IPS DF 4.7 (cell line): ENCODE measurements around the gene KIF3A.
A peak's percentile ranks its signal among the peaks of the same experiment; 100 is the strongest.

Source experiments
- DNase-seq: peaks from one replicate; pipeline ENCODE4 v3.0.0-alpha.2; 2013; ENCODE audit warnings: low spot score; ENCODE audit errors: extremely low read depth

KIF3A gene

DNA sequence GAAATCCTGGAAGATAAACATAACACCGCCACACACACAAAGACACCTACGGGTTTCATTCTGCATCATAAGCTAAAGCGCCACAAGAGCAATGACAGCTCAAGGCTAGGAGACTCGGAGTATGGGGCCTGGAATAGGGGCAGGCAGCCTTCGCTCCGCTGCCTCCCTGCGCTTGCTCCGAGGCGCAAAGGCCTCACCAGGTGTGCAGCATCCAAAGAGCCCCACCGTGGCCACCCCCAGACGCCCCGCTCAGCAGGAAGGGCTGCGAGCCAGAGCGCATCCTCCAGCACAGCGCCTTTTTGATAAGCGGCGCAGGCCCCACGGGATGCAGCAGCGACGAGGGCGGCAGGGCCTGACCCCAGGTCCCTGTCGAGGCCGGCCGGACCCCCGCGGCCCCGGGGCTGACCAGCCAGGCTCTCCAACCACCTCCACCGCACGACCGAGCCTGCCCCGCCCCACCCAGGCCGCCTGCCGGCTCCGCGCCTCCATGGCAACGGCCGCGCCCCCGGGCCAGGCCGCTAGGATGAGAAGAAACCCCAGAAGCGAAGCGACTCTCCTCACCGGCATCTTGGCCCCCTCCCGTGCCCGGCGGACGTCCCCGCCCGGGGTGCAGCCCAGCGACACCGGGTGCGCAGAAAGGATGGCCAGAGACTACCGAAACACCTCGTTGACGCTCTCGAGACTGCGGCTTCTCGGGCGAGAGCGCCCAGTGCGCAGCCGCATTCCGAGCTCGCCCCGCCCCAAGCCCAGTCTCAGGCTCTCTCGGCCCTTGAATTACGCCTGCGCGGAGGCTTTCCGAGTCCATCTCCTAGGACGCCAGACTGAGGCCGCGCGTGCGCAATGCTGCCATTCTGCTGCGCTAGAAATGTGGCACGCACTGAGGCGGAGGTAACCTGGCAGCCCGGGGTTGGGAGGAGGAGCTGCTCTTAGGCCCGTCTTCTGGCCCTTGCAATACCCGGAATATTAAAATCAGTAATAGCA is at the start of gene KIF3A:
TSS of gene KIF3A (minus strand) at position 694 of the 981 bp plus-strand sequence. CDS start at position 567, 127 bp downstream.
- DNase-seq = peak; percentile 90

DNA sequence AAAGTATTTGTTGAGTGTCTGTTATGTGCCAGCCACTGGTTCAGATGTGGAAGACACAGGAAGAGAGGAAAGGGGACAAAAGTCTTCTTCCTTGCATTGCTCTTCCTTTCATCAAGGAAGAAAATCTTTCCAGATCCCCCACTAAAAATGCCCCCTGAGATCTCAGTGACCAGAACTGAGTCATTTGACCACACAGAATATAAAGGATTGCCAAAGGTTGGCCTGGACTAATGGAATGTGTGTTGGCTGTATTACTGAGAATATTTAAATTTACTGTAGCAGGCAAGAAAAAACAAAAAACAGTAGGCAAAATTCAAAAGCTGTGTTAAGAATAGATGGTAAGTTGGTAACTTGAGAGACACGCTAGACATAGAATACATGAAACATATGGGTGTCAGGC is 49.7 kb upstream of the KIF3A start:
- DNase-seq = no peak

DNA sequence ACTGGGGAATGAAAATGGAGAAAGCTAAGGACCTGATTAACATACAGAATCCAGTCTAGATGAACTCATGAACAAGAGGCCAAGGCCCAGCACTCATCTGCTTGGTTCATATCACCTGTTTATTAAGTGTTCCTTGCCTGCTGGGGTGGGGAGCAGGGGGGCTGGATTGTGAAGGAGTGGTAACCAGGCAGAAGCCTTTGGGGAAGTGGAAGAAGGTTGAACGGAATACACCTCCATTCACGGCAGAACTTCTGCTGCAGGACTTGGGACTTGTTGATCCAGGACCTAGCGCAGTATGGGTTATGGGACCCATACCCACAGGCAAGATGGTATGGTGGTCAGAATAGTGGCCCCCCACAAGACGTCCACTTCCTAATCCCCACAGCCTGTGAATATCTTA is 48.5 kb upstream of the KIF3A start:
- DNase-seq = no peak

DNA sequence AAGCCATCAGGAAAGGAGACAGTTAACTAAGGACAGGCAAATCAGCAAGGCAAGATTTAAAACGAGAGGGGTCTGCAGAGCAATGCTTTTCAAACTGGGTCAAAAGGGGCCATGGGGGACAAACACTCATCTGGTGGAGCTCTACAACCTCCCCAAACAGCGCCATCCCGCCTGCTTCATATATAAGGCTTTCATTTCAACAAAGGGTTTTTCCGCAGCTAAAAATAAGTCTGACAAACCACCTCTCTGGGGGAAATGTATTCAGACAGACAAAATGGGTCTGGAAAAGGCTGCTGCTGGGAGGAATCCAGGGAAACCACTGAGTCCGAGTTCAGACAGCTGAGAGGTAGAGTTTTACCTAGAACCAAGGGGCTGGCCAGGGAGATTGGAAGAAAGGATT is 48.0 kb upstream of the KIF3A start:
- DNase-seq = no peak

DNA sequence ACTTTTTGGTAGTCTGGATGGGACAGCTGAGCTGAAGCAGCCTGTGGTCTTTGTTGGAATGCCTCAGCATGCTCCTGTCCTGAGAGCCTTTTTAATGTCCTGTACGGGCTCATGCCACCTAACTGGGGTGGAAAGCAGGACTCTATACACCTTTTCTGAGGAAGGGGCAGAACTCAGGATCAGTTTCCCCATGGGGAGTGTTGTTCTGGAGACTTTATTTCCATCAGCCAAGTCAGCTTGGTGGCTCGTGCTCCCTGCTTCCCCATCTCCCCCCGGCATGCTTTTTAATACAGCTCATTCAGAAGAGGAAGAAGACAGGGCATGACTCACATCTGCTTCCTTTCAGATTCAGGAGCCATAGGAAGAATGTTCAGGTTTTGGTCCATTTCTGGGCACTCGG is 44.8 kb upstream of the KIF3A start:
- DNase-seq = no peak

DNA sequence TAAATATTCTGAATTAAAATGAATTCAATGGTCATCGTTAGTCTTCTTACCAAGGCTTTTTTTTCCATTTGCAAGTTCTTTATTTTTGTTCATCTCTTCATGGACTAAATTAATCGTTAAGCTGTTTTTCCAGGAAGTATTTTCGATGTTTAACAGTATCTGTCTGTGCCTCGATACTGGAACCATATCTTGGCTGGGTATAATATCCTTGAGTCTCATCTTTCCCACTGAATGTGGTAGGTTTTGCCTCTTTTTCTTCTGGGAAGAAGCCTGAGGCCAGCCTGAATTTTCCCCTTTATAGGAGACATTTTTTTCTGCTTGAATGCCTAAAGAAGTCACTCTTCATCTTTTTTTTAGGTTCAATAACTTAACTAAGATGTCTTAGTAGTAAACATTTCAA is 43.7 kb upstream of the KIF3A start:
- DNase-seq = no peak

DNA sequence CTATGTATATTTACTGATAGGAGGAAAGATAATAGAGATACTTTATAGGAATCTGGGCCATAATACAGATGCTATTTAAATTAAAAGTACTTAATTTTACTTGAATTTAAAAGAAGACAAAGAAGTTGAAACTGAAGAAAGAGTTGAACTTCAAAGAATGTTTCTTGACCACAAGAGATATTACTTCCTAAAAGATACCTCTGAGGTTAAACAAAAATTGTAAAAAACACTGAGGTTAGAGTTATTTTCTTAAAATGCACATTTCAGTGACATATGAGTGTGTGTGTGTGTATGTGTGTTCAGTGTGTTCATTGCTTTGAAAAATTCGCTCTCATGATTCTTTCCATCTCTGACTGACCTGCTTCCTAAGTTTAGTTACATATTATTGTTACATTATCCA is 43.2 kb upstream of the KIF3A start:
- no peak for DNase-seq

DNA sequence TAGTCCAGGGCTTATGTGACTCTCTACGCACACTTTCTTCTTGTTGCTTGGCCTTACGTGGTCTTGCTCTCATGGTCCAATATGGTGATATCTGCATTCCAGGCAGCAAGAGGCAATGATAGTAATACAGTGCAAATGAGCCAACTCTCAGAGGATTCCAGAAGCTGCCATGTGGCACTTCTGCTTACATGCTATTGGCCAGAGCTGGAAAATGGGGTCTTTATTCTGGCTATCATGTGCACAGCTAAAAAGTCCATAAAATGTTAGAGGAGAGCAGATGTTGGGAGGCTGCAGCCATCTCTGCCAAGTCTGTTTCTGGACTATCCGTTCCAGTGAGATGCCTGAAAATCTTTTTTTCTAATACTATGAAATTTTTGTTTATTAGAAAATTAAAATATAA is 42.6 kb upstream of the KIF3A start:
- no peak for DNase-seq

DNA sequence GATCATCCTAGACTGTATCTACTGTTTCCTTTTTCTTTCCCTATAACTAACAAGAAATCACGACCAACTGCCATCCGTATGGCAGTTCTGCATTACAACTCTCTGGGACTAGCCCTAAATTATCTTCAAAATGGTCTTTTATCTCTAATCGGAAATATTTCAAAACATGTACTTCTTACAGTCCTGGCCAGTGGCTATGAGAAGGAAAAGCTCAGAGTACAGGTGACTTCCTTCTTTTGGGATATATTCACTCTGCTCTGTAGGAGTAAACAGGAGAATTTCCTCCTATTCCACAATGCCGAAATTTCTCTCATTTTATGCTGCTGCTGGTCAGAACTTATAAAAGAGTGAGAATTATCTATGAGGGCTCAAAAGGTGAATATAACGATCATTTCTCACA is 41.5 kb upstream of the KIF3A start:
- no peak for DNase-seq

DNA sequence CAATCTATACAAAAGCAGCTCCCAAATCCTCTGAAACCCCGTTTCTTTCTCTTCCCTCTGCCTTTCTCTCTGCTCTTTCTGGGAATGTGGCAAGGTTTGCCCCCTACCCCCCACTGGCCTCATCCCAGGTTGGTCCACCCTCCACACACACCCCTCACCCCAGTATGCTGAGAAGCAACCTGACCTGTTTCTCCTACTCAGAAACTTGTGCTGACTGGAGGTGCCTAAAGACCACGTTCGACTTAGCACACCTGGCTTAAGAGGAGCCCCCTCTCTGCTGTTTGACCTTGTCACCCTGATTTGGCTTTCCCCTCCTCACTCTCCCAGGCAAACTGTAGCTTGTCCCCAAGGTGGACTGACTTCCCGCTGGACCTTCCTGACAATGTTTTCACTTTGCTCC is 40.8 kb upstream of the KIF3A start:
- DNase-seq = no peak

DNA sequence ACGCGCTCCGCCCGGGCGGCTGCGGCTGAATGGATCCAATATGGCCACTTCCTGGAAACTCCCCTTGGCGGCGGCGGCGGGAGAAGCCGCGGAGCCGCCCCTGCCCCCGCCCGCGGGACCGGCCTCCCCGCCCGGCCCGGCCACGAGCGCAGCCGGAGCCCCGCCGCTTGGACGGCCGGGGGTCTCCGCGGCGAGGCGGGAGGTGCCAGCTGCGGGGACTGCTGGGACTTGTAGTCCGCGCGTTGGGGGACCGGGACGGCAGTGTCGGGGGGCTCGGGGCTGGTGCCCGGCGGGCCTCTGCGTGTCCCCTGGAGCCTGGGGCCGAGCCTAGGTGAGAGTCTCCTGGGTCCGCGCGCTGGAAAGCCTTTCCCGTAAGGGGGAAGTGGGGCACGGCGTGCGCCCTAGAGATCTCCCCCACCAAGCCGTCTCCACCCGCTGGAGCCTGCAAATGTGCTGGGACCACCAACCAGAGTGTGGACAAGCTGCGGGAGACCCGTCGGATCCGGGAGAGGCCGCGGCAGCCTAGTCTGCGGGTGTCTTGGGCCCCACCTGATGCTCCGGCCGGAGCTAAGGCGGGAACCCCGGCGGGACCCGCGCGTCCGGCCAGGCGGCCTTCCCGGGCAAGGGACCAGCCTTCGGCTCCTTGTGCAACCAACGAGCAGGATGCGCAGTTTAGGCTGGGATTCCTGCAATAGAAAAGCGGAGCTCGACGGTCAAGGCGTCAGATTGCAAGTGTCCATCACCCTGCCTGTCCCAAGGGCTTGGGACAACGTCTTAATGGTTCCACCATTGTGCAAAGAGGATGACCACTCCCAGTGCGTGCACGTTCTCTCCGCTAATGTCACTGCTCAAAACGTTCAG is 40.1 kb upstream of the KIF3A start, which contains the start of gene SEPTIN8:
TSS of gene SEPTIN8 (minus strand) at position 31 of the 861 bp plus-strand sequence. CDS start 102 bp downstream, outside the sequence.
- no peak for DNase-seq

DNA sequence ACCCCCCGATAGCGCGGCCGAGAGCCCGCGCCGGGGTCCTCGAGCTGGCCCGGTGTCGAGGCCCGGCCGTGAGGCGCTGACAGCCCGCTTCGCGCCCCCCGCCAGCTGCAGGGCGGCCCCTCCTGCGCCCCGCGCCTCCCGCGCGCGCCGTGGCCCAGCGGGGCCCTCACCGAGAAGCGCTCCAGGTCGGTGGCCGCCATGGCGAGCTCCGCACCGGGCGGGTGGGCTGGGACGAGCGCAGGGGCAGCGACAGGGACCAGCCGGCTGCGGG is 39.5 kb upstream of the KIF3A start:
- no peak for DNase-seq

DNA sequence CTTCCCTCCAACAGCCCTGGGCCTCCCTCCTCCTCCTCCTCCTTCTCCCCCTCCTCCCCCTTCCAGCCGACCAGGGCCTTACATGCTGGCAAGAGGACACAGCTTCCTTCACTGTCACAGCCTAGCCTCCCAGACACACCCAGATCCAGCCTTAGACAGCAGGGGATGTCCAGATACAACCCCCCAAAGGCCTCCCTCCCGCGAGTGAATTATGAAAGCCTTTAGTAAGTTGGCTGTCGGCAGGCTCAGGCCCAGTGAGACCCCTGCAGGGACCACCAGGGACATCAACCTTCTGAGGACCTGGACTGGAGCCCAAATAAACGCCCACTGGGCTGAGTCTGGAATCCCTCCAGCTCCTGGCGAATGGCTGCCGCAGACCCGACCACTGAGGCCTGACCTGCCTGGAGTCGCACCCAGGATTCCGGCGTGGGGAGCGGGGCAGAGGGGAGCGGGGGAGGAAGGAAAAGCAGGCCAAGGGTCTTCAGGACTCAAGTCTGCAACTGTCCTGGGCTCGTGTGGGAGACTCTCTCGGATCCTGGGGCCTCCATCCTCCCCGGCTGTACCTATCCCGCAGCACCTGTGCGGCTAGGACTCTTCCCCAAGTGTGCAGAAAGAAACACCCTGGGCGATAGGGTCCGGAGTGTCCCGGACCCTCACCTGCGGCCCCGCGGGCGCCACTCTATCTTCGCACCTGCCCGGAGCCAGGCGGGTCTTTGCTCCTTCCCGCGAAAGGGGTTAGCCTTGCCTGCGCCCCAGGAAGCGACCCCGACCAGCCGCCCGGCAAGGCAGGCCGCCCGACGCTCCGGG is 39.0 kb upstream of the KIF3A start:
- DNase-seq = no peak

DNA sequence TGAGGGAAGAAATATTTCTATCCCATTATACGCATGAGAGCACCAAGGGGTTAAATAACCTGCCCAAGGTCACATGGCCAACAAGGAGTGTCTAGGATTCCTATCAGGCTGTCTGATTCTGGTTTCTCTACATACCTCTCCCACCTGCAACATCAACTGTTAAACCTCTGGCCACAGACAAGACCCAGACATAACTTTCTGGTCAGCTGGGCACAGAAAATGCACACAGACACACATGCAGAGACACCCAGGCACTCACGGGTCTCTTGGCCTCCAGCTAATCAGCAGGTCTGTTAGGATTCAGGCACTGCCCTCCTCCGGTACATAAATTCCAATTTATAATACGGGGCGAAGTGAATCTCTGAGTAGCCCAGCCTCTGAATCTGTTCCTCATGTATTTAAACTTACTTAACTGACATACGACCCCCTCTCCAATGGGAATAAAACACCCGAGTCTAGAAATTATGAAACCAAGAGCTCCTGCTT is 38.2 kb upstream of the KIF3A start:
- DNase-seq = no peak

DNA sequence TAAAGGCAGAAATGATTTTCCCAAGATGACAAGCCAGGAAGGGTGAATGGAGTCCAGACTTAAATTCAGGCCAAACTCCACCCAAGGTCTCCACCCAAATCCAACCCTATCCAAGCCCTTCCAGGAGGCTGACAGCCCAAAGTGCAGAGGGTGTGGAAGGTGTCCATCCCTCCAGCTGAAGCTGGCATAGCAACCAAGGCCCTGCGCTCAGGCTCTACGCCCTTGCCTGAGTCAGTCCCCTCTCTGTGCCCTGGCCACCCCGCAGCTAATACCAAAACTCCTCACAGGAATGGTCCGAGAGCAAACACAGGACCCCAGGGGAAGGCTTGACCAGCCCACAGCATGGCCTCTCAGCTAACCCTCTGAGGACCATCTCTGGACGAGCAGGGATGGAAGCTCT is 37.5 kb upstream of the KIF3A start:
- DNase-seq = no peak

DNA sequence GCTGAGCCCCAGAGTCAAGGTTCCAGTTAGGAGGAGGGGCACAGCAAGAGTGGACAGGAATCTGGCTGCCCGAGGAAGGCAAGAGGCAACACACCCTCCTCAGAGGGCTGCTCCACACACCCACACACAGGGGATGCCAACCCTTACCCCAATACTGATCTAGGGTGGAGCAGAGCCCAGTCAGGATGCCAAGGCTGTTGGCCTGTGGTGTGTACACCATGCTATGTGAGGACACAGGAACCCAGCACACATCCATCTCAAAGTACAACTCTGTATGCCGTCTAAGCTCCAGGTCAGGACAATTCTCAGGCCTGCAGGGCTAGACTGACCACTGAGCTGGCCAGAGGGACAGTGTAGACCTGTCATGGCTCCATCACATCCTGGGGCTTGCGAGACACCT is 37.1 kb upstream of the KIF3A start:
- DNase-seq = no peak

DNA sequence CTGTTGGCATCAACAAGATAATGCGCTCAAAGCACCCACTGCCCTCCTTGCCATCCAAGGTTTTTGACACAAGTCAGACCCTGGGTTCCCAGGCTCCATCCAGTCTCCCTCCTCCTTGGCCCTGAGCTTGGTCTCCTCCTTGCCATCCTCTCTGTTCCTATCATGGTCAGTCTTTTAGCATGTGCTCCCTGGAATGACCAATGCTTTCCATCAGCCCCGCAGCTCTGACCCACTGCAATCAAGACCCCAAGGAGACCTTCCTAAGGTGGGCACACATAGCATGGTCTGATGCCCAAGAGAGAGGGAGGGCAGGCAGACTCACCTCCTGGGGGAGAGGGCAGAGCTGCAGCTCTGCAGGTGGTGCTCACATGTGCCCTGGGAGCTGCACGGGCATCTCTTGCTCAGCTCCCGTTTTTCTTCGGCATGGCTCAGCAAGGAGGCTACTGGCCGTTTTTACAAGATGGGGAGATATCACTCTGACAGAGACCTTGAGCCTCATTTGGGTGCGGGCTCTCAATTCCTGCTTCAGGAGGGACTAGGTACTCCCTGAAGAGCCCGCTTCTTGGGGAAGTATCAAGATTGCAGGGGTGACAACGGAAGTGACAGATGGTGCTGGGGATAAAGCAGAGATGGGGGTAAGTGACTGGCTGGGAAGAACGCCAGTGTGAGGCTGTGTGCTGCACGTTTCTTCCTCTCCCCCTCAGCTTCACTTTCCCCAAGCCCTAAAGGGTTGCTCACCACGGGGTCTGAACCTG is 36.4 kb upstream of the KIF3A start:
- no peak for DNase-seq

DNA sequence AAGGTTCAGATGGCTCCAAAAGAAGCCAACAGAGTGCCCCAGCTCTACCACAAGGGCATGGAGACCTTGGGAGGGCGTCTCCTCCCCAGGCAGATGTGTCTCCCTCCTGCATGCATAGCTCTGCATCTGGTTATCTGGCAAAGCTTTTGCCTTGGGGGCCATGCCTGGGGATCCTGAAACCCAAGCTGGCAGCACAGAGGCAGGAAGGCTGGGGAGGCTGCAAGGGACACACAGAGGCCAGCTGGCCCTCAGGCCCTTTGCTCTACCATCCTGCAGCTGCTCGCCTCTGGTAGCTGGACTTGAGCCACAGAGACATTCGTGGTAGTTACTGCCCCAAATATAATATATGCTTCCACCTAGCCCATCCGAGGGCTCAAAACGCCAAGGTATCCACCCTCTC is 35.8 kb upstream of the KIF3A start:
- DNase-seq = no peak

DNA sequence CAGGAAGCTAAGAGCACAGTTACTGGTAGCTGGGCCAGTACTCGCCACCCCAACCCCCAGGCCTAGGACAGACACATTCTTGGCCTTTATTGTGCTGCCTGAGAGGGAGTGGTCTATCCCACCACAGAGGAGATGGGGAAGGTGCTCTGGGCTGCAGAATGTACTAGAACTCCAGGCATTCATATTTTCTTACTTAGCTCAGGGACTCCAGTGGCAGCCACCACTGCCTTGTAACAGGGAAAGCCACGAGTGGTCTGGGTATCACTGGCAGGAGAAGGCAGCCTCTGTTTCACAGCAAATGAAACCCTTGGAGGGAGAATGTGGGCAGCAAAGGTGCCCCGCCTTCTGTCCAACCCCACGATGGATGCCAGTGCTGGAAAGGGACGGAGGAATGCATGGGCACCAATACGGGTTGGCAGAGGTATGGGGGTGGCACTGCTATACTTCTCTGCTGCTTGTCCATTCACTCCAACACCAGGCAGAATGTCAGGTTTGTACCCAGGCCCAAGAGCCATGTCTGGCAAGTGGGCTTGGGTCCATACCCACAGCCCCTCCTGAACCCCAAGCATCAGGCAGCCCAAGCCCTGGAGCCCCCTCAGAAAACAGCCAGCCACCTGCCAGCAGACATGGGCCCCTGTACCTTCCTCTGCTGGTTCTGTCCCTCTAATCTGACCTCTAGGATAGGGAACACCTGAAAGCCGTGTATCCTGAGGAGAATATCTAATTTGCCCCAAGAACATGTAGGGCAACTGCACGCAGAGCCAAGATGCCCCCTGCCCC is 35.1 kb upstream of the KIF3A start:
- DNase-seq = no peak

DNA sequence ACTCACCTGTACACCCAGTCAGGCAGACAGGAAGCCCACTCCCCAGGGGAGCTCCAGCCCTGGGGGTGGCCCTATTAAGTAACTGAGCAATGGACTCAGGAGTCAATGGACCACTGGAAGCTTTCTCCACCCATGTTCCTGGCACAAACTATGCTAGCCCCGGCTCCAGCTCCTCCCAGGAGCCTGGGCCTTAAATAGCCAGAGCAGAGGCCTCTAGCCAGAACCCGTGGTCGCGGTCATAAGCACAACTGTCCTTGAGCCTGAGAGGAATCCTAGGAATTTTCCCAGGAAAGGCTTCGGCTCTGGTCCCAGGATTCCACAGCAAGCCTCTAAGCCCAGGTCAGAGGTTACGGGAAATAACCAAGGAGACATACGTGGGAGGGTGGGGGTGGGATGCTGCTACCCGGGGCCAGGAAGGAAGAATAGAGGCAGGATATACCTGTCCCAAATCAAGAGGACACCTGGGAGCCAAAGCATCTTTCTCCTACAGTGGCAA is 34.2 kb upstream of the KIF3A start:
- DNase-seq = no peak
